Neural progenitor cell (in vitro differentiated cells): ENCODE measurements around the gene STPG1. TPM values are rescaled to one million over a fixed set of nuclear protein-coding genes. Genes with fewer than 3 reads are reported as not detected.
A peak's percentile ranks its signal among the peaks of the same experiment; 100 is the strongest.

ENCODE experiments used
- DNase-seq: peaks from one replicate; pipeline ENCODE4 v3.0.0-alpha.2; 2016; ENCODE audit warnings: low spot score
- H2AFZ ChIP-seq: fragments of 200-600 bp; sonication (generic); replicated peaks from 2 replicates; pipeline ENCODE4 v1.6.1; 2016; ENCODE audit warnings: antibody characterized with exemption
- H3F3A ChIP-seq: fragments of 200-600 bp; sonication (generic); 2 replicates; pipeline ENCODE4 v1.6.1; 2016; ENCODE audit warnings: antibody characterized with exemption, low read depth
- H3K27ac ChIP-seq: fragments of 200-600 bp; sonication (generic); 2 replicates; pipeline ENCODE4 v1.5.1; 2016; ENCODE audit warnings: mild to moderate bottlenecking
- H3K27me3 ChIP-seq: fragments of 200-600 bp; sonication (generic); 2 replicates; pipeline ENCODE4 v1.6.1; 2016; ENCODE audit warnings: mild to moderate bottlenecking, moderate library complexity
- H3K36me3 ChIP-seq: fragments of 200-600 bp; sonication (generic); 2 replicates; pipeline ENCODE4 v1.5.1; 2016
- H3K4me1 ChIP-seq: fragments of 200-600 bp; sonication (generic); 2 replicates; pipeline ENCODE4 v1.6.1; 2016; ENCODE audit warnings: mixed run types
- H3K4me2 ChIP-seq: fragments of 200-600 bp; sonication (generic); 2 replicates; pipeline ENCODE4 v1.6.1; 2016
- H3K4me3 ChIP-seq: fragments of 200-600 bp; sonication (generic); 2 replicates; pipeline ENCODE4 v1.5.1; 2016
- H3K79me2 ChIP-seq: fragments of 200-600 bp; sonication (generic); 2 replicates; pipeline ENCODE4 v1.6.1; 2016; ENCODE audit warnings: low read depth
- H3K9ac ChIP-seq: fragments of 200-600 bp; sonication (generic); 2 replicates; pipeline ENCODE4 v1.6.1; 2016
- H3K9me3 ChIP-seq: fragments of 200-600 bp; sonication (generic); 2 replicates; pipeline ENCODE4 v1.5.1; 2016; ENCODE audit warnings: low read depth
- H4K20me1 ChIP-seq: fragments of 200-600 bp; sonication (generic); 2 replicates; pipeline ENCODE4 v1.6.1; 2016; ENCODE audit warnings: low read depth
- H3K27ac Mint-ChIP-seq: 3 replicates; pipeline ENCODE4 v1.8.0; 2021; ENCODE audit warnings: mixed read lengths
- H3K27me3 Mint-ChIP-seq: 2 replicates; pipeline ENCODE4 v1.8.0; 2022; ENCODE audit warnings: low read depth, mild to moderate bottlenecking, inconsistent platforms, moderate library complexity, mixed read lengths; ENCODE audit not compliant: insufficient read depth
- H3K36me3 Mint-ChIP-seq: 3 replicates; pipeline ENCODE4 v1.8.0; 2021; ENCODE audit warnings: mixed read lengths
- H3K4me1 Mint-ChIP-seq: 3 replicates; pipeline ENCODE4 v1.8.0; 2021; ENCODE audit warnings: mixed read lengths
- H3K4me3 Mint-ChIP-seq: 3 replicates; pipeline ENCODE4 v1.8.0; 2021; ENCODE audit warnings: mild to moderate bottlenecking, moderate library complexity, mixed read lengths
- H3K9me3 Mint-ChIP-seq: 3 replicates; pipeline ENCODE4 v1.8.0; 2020; ENCODE audit warnings: mixed read lengths
- EZH2 ChIP-seq: fragments of 200-600 bp; sonication (generic); IDR thresholded peaks from 2 replicates; pipeline ENCODE4 v1.6.1; 2017; ENCODE audit warnings: antibody characterized with exemption, mild to moderate bottlenecking, moderate library complexity
- EZH2phosphoT487 ChIP-seq: fragments of 200-600 bp; sonication (generic); IDR thresholded peaks from 2 replicates; pipeline ENCODE4 v1.6.1; 2017; ENCODE audit warnings: antibody characterized with exemption
- total RNA-seq: library from RNA; depleted of rRNA; stranded (reverse); fragments of >200 nt; gene quantifications from 2 replicates; pipeline ENCODE4 v1.2.3, GENCODE V29; 2015; ENCODE audit warnings: low replicate concordance
- TF ChIP-seq, protein P1 (sequence below): fragments of 200-600 bp; sonication (generic); IDR thresholded peaks from 2 replicates; pipeline ENCODE4 v1.5.1; 2017; ENCODE audit warnings: antibody characterized with exemption, mild to moderate bottlenecking

The STPG1 gene
- total RNA-seq, 1 donor from 2014 or later: 15.9 TPM

DNA sequence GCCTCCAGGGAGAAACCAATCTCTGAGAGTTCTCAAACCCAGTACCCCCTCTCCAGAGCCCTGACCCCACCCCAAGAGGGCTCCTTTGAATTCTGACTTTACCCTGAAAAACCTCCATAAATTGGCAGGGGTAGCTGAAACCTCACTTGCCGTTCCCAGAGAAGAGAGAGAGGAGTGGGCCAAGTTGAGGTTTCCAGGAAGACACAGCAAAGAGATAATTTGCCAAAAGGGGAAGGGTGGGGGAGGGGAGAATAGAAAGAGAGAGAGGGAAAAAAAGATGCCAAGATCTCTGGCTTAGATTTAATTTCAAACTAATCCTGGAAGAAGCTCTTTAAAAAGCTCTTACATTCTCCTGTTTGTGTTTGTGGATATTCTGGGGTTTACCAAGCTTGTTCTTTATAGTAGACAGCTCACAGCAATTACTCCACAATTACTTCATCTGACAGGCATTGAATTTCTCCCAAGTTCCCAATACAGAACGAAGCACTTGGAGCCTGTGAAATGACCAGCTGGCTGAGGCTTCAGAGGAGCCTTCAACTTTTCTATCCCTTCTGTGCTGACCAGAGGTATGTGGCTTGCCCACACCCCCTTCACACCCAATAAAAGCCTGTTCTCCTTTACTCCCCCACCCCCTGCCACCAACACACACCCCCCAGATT is 95.5 kb downstream of the STPG1 start:
- Histone ChIP-seq H3K9ac (no peak overlapping the region), H3K9me3 (no peaks in the 10 kb centered on the region), H3K4me1 (peaks cover 31% of the 10 kb centered on the region), H2AFZ (no peak overlapping the region), H3K27me3 (peaks cover 54% of the 10 kb centered on the region), H3K27ac (no peak overlapping the region), H3K4me2 (no peak overlapping the region), H3K79me2 (no peaks in the 10 kb centered on the region), H3K36me3 (no peaks in the 10 kb centered on the region), H3F3A (peaks cover 40% of the 10 kb centered on the region), H3K4me3 (no peak overlapping the region), H4K20me1 (no peaks in the 10 kb centered on the region)
- TF ChIP-seq, protein P1, sequence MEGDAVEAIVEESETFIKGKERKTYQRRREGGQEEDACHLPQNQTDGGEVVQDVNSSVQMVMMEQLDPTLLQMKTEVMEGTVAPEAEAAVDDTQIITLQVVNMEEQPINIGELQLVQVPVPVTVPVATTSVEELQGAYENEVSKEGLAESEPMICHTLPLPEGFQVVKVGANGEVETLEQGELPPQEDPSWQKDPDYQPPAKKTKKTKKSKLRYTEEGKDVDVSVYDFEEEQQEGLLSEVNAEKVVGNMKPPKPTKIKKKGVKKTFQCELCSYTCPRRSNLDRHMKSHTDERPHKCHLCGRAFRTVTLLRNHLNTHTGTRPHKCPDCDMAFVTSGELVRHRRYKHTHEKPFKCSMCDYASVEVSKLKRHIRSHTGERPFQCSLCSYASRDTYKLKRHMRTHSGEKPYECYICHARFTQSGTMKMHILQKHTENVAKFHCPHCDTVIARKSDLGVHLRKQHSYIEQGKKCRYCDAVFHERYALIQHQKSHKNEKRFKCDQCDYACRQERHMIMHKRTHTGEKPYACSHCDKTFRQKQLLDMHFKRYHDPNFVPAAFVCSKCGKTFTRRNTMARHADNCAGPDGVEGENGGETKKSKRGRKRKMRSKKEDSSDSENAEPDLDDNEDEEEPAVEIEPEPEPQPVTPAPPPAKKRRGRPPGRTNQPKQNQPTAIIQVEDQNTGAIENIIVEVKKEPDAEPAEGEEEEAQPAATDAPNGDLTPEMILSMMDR: no peak
- TF ChIP-seq EZH2: no peak
- no peak for TF ChIP-seq EZH2phosphoT487
- Mint-ChIP-seq H3K9me3 (peaks cover 2% of the 10 kb centered on the region), H3K27ac (no peak overlapping the region), H3K4me1 (peaks cover 62% of the 10 kb centered on the region), H3K36me3 (no peaks in the 10 kb centered on the region), H3K4me3 (no peak overlapping the region), H3K27me3 (peaks cover 44% of the 10 kb centered on the region)
- no peak for DNase-seq

DNA sequence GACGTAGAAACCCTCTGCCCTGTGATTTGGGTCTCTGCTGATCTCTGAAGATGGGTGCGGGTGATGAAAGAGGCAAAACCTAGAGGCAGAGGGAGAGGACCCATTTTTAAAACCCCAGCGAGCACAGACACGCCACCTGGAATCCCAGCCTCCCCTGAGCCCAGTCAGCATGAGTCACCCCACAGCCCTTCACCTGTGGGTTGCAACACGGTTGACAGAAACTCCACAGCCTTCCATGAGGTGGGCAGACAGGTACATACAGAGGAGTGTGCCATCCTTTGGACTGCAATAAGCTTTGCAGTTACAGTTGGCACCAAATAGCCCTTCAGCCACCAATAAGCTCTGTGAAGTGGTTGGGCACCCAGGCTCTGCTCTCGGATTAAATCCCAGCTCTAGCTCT is 96.5 kb downstream of the STPG1 start:
- Histone ChIP-seq H3K4me2 (no peak overlapping the region), H3K4me3 (no peak overlapping the region), H3K9me3 (no peaks in the 10 kb centered on the region), H3K4me1 (peaks cover 34% of the 10 kb centered on the region), H3F3A (peaks cover 37% of the 10 kb centered on the region), H2AFZ (no peak overlapping the region), H3K27ac (no peak overlapping the region), H3K79me2 (no peaks in the 10 kb centered on the region), H4K20me1 (no peaks in the 10 kb centered on the region), H3K27me3 (peaks cover 44% of the 10 kb centered on the region), H3K36me3 (no peaks in the 10 kb centered on the region), H3K9ac (no peak overlapping the region)
- Mint-ChIP-seq H3K4me3 (peak overlapping the region; percentile 27), H3K9me3 (peaks cover 2% of the 10 kb centered on the region), H3K27me3 (peaks cover 36% of the 10 kb centered on the region), H3K27ac (no peak overlapping the region), H3K4me1 (peaks cover 62% of the 10 kb centered on the region), H3K36me3 (no peaks in the 10 kb centered on the region)
- TF ChIP-seq, protein P1: no peak
- TF ChIP-seq EZH2 (no peak), EZH2phosphoT487 (no peak)
- DNase-seq: no peak

- H3K4me1 Mint-ChIP-seq: peaks cover 65% of the 10 kb centered on the region
These were observed 96.9 kb downstream of the STPG1 start for GRCh38 chr1:24316645-24317044.

More at GRCh38 chr1:24316645-24317044, 96.9 kb downstream of the STPG1 start:
- Mint-ChIP-seq H3K27me3 (peaks cover 36% of the 10 kb centered on the region), H3K27ac (no peak overlapping the region), H3K9me3 (peaks cover 2% of the 10 kb centered on the region), H3K4me3 (no peak overlapping the region), H3K36me3 (no peaks in the 10 kb centered on the region)
- no peak for DNase-seq
- peaks cover 37% of the 10 kb centered on the region for H3F3A ChIP-seq
- peaks cover 40% of the 10 kb centered on the region for H3K27me3 ChIP-seq
- H2AFZ ChIP-seq: no peak overlapping the region
- H3K4me1 ChIP-seq: peaks cover 38% of the 10 kb centered on the region
- no peak overlapping the region for H3K27ac ChIP-seq
- no peak overlapping the region for H3K4me3 ChIP-seq
- H3K9me3 ChIP-seq: no peaks in the 10 kb centered on the region
- H3K4me2 ChIP-seq: no peak overlapping the region
- no peaks in the 10 kb centered on the region for H4K20me1 ChIP-seq
- no peaks in the 10 kb centered on the region for H3K79me2 ChIP-seq
- H3K9ac ChIP-seq: no peak overlapping the region
- no peaks in the 10 kb centered on the region for H3K36me3 ChIP-seq
- TF ChIP-seq EZH2phosphoT487: no peak
- TF ChIP-seq, protein P1: no peak
- no peak for TF ChIP-seq EZH2
